Inflammatory macrophage treated with lipopolysaccharide for 4 hours (primary cell): Measurements from ENCODE around the gene SGPP2.
"Not testable (repeated sequence)": the region's sequence is repeated elsewhere in the genome, so short reads cannot be mapped to it uniquely, and the experiment has no call there.

Experiments used
- DNase-seq: peaks from one replicate; pipeline ENCODE4 v3.0.0-alpha.2; 2020

Gene SGPP2

DNA sequence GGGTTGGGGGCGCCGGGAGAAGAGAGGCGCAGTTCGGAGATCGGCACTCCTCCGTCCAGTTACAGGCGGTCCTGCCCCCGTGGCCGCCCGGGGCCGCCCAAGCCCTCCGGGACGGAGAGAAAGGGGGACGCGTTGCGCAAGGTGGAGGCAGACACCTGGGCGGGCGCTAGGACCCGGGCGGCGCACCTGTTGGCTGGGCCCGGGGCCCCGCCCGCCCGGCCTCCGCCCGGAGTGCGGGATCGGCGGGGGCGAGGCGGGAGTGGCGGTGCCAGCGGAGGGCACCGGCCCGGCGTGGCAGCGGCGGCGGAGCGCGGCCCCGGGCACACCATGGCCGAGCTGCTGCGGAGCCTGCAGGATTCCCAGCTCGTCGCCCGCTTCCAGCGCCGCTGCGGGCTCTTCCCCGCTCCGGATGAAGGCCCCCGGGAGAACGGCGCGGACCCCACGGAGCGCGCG is at the start of gene SGPP2:
Gene SGPP2 (plus strand): TSS at position 268 of the 453 bp plus-strand sequence. CDS start 60 bp downstream, at position 328.
- DNase-seq, result no peak

GRCh38 chr2:222375798-222376197 is 48.5 kb upstream of the SGPP2 start:
- no peak for DNase-seq

- DNase-seq, result no peak
Observed at GRCh38 chr2:222380456-222380855, 43.9 kb upstream of the SGPP2 start.

DNA sequence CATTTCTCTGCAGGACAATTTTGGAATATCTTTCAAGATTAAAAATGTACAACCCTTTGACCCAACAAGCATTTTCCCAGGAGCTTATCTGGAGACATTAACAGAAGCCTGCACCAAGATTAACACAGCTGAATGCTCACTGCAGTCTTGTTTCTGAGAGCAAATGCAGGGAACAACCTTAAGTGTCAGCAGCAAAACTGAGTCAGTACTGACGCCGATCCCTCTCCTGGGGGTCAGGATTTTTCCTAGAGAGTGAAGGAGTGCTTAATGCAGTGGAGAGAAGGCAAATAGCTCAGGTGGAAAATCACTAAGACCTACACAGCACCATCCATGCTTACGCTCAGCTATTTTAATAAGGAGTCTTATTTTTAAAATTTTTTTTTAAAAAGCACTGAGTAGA is 42.8 kb upstream of the SGPP2 start:
- DNase-seq, result no peak

DNA sequence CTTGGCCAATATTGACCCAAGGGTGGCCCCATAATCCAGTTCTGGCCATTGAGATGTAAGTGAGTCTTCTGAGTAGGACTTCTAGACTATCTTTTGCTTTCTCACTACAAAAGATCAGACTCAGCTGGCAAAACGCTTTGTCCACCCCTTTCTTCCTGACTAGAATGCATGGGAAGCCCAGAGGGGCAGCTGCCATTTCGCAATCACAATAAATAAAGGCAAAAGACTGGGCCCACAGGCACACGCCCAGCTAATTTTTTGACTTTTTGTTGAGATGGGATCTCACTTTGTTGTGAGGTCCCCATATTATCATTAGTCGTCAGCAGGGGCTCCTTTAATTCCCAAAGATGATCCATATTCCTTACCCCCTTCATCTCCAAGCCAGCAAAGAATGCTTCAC is 41.1 kb upstream of the SGPP2 start:
- no peak for DNase-seq

DNA sequence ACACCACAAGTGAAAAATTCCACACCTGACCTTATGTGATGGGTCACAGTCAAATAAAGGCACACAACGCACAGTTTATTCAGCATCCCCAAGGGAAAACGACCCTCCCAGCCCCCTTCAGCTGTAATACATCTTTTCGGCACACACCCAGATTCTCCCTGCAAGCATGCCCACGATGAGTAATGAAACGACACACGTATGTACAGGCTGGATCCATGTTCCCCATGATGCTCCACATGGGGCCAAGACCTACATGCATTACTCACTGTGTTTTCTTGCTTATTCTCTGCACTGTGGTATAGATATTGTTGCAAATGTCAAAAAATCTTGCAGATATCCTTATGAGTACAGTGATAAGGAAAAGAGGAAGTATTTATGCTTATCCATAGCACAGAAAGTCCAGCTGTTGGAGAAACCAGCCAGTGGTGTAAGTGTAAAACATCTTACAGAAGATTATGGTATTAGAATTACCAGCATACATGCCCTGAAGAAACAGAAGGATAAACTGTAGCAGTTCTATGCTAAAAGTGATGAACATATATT is 32.5 kb upstream of the SGPP2 start:
- no peak for DNase-seq

- no peak for DNase-seq
Observed at GRCh38 chr2:222393733-222394267, 30.5 kb upstream of the SGPP2 start.

DNA sequence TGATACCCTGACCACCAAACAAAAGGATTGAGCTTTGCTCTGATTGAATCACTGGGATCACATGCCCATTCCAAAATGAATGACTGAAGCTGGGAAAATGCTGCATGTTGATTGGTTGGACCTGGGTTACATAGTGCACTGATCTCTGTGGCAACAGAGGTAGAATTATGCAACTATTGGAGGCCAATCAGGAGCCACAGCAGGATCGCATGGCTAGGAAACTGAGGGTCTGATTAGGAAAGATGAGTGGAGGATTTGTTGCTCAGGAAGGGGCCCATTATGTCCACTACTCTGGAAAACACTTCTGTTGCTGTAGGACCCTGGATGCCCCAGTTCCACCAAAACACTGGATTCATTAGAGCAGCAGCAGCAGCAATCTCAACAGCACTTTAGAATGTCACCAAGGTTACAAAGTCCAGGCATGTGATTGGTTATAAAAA is 25.9 kb upstream of the SGPP2 start:
- no peak for DNase-seq

GRCh38 chr2:222399038-222399783 is 25.1 kb upstream of the SGPP2 start:
- no peak for DNase-seq

- DNase-seq, result peak; percentile 88
Observed at GRCh38 chr2:222404151-222404905, 20.0 kb upstream of the SGPP2 start.

GRCh38 chr2:222408684-222409083 is 15.7 kb upstream of the SGPP2 start:
- DNase-seq, result no peak

- no peak for DNase-seq
Observed at GRCh38 chr2:222410534-222410933, 13.8 kb upstream of the SGPP2 start.

- not testable (repeated sequence) for DNase-seq
Observed at GRCh38 chr2:222412334-222412733, 12.0 kb upstream of the SGPP2 start.

- DNase-seq, result no peak
Observed at GRCh38 chr2:222413295-222413911, 10.9 kb upstream of the SGPP2 start.

DNA sequence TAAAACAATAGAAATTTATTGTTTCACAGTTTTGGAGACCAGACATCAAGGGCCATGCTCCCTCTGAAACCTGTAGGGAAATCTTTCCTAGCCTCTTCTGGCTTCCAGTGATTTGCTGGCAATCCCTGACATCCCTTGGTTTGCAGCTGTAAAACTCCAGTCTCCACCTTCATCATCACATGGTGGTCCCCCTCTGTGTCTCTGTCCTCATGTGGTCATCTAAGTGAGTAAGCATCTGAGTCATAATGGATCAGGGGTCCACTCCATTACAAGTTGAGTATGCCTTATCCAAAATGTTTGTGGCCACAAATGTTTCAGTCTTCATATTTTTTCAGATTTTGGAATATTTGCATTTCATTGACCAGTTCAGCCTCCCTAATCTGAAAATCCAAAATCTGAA is 5.6 kb upstream of the SGPP2 start:
- no peak for DNase-seq

- no peak for DNase-seq
Observed at GRCh38 chr2:222420508-222420907, 3.8 kb upstream of the SGPP2 start.

- DNase-seq, result no peak
Observed at GRCh38 chr2:222421626-222422025, 2.7 kb upstream of the SGPP2 start.

- no peak for DNase-seq
Observed at GRCh38 chr2:222423186-222423585, 1.2 kb upstream of the SGPP2 start.

GRCh38 chr2:222423632-222424275 is 589 bp upstream of the SGPP2 start:
- DNase-seq, result peak; percentile 94

GRCh38 chr2:222424729-222425671 is 657 bp downstream of the SGPP2 start:
- peak; percentile 86 for DNase-seq

DNA sequence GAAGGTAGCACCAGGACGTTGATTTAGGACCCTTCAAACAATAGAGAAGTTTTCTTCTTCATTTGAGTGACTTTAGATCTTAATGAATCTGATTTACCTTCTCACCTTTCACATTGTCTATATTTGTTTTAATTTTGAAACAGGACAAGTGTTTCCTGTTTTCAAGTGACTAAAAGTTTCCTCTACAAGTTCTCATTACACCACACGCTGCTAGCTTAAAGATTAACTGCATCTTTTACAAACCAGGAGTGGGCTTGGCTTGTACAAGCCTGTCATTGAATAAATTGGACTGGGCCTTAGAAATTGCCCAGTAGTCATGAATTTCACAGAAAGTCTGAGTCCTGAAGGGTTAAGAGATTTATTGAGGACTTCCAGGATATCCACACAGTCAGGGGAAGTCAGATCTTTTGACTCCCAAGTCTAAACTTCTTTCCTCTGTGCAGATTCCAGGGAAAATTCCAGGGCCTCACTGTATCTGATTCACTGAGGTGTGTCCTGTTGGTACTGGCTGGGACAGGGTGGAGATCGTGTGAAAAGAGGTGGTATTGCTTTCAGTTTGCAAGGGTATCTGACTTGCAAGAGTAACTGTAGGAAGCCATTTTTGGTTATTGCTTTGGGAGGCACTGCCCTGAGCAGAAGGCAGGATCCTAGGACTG is 3.4 kb downstream of the SGPP2 start:
- DNase-seq, result peak; percentile 55
